Measurements from ENCODE around the gene SF3B4.

SF3B4 gene, protein sequence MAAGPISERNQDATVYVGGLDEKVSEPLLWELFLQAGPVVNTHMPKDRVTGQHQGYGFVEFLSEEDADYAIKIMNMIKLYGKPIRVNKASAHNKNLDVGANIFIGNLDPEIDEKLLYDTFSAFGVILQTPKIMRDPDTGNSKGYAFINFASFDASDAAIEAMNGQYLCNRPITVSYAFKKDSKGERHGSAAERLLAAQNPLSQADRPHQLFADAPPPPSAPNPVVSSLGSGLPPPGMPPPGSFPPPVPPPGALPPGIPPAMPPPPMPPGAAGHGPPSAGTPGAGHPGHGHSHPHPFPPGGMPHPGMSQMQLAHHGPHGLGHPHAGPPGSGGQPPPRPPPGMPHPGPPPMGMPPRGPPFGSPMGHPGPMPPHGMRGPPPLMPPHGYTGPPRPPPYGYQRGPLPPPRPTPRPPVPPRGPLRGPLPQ

DNA sequence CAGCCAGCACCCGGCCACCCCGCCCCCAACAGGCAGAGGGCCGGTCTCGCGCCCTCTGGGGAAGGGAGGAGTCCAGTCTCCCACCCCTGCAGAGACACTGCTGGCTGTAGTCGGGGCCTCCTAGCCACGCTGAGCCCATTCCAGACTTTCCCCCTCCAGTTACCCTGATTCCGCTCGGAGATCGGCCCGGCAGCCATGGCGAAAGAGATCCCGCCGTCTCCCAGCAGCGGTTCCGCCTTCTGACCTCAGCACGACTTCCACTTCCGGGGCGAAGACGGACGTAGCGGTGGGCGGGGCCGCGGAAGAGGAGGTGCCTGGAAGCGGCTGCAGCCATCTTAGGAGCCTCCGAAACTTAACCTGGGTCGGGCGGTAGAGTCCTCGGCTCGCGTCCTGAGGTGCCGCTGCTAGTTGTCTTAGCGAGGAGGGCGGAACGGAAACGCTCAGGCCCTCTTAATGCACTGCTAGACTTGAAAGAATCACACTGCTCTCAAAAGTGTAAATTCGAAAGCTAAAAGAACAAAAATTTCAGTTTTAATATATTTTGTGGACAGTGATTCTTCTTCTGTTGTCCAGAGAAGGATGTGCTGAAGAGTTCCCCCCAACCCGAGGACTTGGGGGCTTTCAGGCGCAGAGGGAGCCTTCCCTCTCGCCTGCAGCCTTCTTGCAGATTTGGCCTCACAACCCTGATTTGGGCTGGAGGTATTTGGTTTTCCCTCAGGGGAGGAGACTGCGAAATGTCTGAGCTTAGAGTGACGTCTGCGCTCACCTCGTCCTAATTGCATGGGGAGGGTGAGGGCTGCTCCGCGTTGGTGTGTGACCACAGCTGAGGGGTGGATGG is at the start of gene SF3B4:
Gene SF3B4, minus strand, starts transcription at position 241 of the 838 bp plus-strand sequence. Its CDS starts 44 bp downstream, at position 197.
- Histone ChIP-seq H3K27me3 (ENCODE audit: insufficient read depth, low read depth) (no peaks in the 10 kb centered on the region), H3K9ac (peak within 1 kb of the TSS; percentile 75), H3K27ac (peak within 1 kb of the TSS; percentile 77), H3K4me1 (ENCODE audit: low read depth, poor library complexity, severe bottlenecking) (peaks cover 33% of the 10 kb centered on the region), H2AFZ (ENCODE audit: low read depth) (peak within 1 kb of the TSS; percentile 47), H4K20me1 (ENCODE audit: insufficient read depth) (no peaks in the 10 kb centered on the region), H3K36me3 (ENCODE audit: insufficient read depth) (peaks cover 32% of the 10 kb centered on the region; the same call in 1 of the 2 replicates), H3K4me2 (peak within 1 kb of the TSS; percentile 80), H3K79me2 (ENCODE audit: insufficient read depth, low read depth) (peaks cover 37% of the 10 kb centered on the region), H3K4me3 (IDR thresholded peaks at IDR 0.05; ENCODE audit: insufficient read depth, low read depth, low read length) (peak within 1 kb of the TSS; percentile 100)
- TF ChIP-seq, protein P1, sequence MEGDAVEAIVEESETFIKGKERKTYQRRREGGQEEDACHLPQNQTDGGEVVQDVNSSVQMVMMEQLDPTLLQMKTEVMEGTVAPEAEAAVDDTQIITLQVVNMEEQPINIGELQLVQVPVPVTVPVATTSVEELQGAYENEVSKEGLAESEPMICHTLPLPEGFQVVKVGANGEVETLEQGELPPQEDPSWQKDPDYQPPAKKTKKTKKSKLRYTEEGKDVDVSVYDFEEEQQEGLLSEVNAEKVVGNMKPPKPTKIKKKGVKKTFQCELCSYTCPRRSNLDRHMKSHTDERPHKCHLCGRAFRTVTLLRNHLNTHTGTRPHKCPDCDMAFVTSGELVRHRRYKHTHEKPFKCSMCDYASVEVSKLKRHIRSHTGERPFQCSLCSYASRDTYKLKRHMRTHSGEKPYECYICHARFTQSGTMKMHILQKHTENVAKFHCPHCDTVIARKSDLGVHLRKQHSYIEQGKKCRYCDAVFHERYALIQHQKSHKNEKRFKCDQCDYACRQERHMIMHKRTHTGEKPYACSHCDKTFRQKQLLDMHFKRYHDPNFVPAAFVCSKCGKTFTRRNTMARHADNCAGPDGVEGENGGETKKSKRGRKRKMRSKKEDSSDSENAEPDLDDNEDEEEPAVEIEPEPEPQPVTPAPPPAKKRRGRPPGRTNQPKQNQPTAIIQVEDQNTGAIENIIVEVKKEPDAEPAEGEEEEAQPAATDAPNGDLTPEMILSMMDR (conservative IDR thresholded peaks at IDR 0.05; ENCODE audit: low read depth, low read length) = no peak

DNA sequence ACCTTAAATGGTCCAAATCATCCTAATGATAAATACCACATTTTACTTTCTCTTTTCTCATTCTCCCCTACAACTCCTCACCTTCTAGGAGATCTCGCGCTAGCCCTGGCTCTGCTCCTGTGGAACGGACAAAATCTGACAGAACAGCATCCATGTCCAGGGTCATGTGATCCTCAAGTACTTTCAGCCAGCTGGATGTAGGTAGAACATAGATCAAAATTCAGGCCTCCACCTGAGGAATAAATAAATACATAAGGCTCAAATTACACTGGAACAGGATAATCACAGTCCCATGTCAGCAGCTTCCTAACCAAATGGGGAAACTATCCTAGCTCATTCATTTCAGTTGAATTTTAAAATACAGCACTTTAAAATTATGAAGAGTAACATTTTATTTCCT is 49.7 kb upstream of the SF3B4 start:
- Histone ChIP-seq H3K36me3 (ENCODE audit: insufficient read depth) (no peaks in the 10 kb centered on the region; the same call in 1 of the 2 replicates), H4K20me1 (ENCODE audit: insufficient read depth) (0 out of 2 replicates have a peak, but pooled peaks cover 3% of the 10 kb centered on the region), H3K27me3 (ENCODE audit: insufficient read depth, low read depth) (no peaks in the 10 kb centered on the region), H3K4me1 (ENCODE audit: low read depth, poor library complexity, severe bottlenecking) (peaks cover 53% of the 10 kb centered on the region), H2AFZ (ENCODE audit: low read depth) (no peak overlapping the region), H3K27ac (no peak overlapping the region), H3K79me2 (ENCODE audit: insufficient read depth, low read depth) (peaks cover 7% of the 10 kb centered on the region; the same call in 1 of the 2 replicates), H3K9ac (no peak overlapping the region), H3K4me3 (IDR thresholded peaks at IDR 0.05; ENCODE audit: insufficient read depth, low read depth, low read length) (no peak overlapping the region), H3K4me2 (no peak overlapping the region)
- TF ChIP-seq, protein P1 (conservative IDR thresholded peaks at IDR 0.05; ENCODE audit: low read depth, low read length) = no peak

DNA sequence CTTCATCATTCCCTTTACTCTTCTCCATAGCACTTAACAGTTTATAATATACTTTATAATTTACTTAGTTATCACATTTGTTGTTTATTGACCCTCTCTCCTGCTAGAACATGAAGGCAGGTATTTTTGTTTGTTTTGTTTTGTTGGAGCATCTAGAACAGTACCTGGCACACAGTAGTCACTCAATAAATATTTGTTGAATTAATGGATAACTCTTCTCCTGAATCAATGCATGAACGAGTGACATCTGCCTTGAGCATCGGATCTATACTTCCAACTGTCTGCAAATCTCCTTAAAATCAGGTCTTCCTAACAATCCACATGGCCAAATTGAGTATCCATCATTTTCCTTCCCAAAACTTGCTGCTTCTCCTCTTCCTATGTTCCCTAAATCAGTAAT is 44.9 kb upstream of the SF3B4 start:
- no peak overlapping the region for H3K27ac ChIP-seq
- H3K4me2 ChIP-seq = no peak overlapping the region
- TF ChIP-seq, protein P1 (conservative IDR thresholded peaks at IDR 0.05; ENCODE audit: low read depth, low read length) = no peak
- no peak overlapping the region for H3K9ac ChIP-seq
- 0 out of 2 replicates have a peak, but pooled peaks cover 3% of the 10 kb centered on the region for H4K20me1 ChIP-seq (ENCODE audit: insufficient read depth)
- H3K36me3 ChIP-seq (ENCODE audit: insufficient read depth) = no peaks in the 10 kb centered on the region; the same call in 1 of the 2 replicates
- H3K4me3 ChIP-seq (IDR thresholded peaks at IDR 0.05; ENCODE audit: insufficient read depth, low read depth, low read length) = no peak overlapping the region
- H3K4me1 ChIP-seq (ENCODE audit: low read depth, poor library complexity, severe bottlenecking) = peaks cover 16% of the 10 kb centered on the region
- H3K27me3 ChIP-seq (ENCODE audit: insufficient read depth, low read depth) = no peaks in the 10 kb centered on the region
- no peak overlapping the region for H2AFZ ChIP-seq (ENCODE audit: low read depth)
- H3K79me2 ChIP-seq (ENCODE audit: insufficient read depth, low read depth) = no peaks in the 10 kb centered on the region

DNA sequence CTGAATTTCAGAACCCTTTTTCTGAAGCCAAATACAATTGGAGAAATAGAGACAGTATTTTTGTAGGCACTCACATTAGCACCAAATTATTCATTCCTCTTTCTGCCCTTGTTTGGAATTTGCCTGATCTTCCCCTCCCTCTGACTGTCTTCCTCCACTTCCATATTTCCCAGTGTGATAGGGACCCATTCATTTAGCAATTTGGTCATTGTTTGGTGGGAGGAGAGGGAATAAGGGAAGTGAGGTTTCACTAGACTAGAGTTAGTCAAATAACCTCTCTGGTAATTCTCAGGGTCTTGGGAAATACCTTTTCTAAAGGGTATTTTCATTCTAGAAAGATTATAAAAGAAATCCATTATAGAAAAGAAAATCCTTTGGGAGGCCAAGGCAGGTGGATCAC is 40.0 kb upstream of the SF3B4 start:
- Histone ChIP-seq H4K20me1 (ENCODE audit: insufficient read depth) (no peaks in the 10 kb centered on the region), H2AFZ (ENCODE audit: low read depth) (no peak overlapping the region), H3K4me3 (IDR thresholded peaks at IDR 0.05; ENCODE audit: insufficient read depth, low read depth, low read length) (no peak overlapping the region), H3K4me2 (no peak overlapping the region), H3K27me3 (ENCODE audit: insufficient read depth, low read depth) (no peaks in the 10 kb centered on the region), H3K4me1 (ENCODE audit: low read depth, poor library complexity, severe bottlenecking) (peaks cover 11% of the 10 kb centered on the region), H3K9ac (no peak overlapping the region), H3K36me3 (ENCODE audit: insufficient read depth) (no peaks in the 10 kb centered on the region), H3K27ac (no peak overlapping the region), H3K79me2 (ENCODE audit: insufficient read depth, low read depth) (no peaks in the 10 kb centered on the region)
- TF ChIP-seq, protein P1 (conservative IDR thresholded peaks at IDR 0.05; ENCODE audit: low read depth, low read length) = no peak

Measured in KMS-11 (cell line).